GM19193 (cell line): Measurements from ENCODE around the gene PRSS33.

ENCODE experiments used
- POLR2A ChIP-seq: IDR thresholded peaks from 4 replicates; pipeline ENCODE4 v1.6.1; 2011; ENCODE audit not compliant: insufficient read depth, insufficient read length; ENCODE audit errors: extremely low read depth

Gene PRSS33

GRCh38 chr16:2825906-2826305, 38.5 kb upstream of the PRSS33 start:
- no peak for TF ChIP-seq POLR2A

GRCh38 chr16:2825049-2825742, 37.8 kb upstream of the PRSS33 start:
- TF ChIP-seq POLR2A, result no peak

GRCh38 chr16:2824626-2825025, 37.3 kb upstream of the PRSS33 start:
- TF ChIP-seq POLR2A, result no peak

- no peak for TF ChIP-seq POLR2A
Measured at GRCh38 chr16:2822496-2822895, 35.1 kb upstream of the PRSS33 start.

- TF ChIP-seq POLR2A, result no peak
Measured at GRCh38 chr16:2822158-2822495, 34.8 kb upstream of the PRSS33 start.

- TF ChIP-seq POLR2A, result no peak
Measured at GRCh38 chr16:2821487-2822157, 34.3 kb upstream of the PRSS33 start.

GRCh38 chr16:2820836-2821486, 33.6 kb upstream of the PRSS33 start:
- TF ChIP-seq POLR2A, result no peak

- TF ChIP-seq POLR2A, result no peak
Measured at GRCh38 chr16:2819939-2820835, 32.8 kb upstream of the PRSS33 start.

- TF ChIP-seq POLR2A, result no peak
Measured at GRCh38 chr16:2819179-2819938, 32.0 kb upstream of the PRSS33 start.

GRCh38 chr16:2818272-2818876, 31.0 kb upstream of the PRSS33 start:
- no peak for TF ChIP-seq POLR2A

- no peak for TF ChIP-seq POLR2A
Measured at GRCh38 chr16:2817340-2818271, 30.2 kb upstream of the PRSS33 start.

GRCh38 chr16:2816751-2817339, 29.5 kb upstream of the PRSS33 start, which contains the start of gene PRSS21:
Gene PRSS21, plus strand, starts transcription at chr16:2817237. Its CDS starts 32 bp downstream, at chr16:2817269.
- TF ChIP-seq POLR2A, result no peak
